GM19099 (cell line): ENCODE results near the gene ROR2.

Experiments used
- POLR2A ChIP-seq: IDR thresholded peaks from 3 replicates; pipeline ENCODE4 v1.6.1; 2011; ENCODE audit warnings: low read depth; ENCODE audit not compliant: insufficient read length; ENCODE audit errors: extremely low read depth

ROR2 gene

DNA sequence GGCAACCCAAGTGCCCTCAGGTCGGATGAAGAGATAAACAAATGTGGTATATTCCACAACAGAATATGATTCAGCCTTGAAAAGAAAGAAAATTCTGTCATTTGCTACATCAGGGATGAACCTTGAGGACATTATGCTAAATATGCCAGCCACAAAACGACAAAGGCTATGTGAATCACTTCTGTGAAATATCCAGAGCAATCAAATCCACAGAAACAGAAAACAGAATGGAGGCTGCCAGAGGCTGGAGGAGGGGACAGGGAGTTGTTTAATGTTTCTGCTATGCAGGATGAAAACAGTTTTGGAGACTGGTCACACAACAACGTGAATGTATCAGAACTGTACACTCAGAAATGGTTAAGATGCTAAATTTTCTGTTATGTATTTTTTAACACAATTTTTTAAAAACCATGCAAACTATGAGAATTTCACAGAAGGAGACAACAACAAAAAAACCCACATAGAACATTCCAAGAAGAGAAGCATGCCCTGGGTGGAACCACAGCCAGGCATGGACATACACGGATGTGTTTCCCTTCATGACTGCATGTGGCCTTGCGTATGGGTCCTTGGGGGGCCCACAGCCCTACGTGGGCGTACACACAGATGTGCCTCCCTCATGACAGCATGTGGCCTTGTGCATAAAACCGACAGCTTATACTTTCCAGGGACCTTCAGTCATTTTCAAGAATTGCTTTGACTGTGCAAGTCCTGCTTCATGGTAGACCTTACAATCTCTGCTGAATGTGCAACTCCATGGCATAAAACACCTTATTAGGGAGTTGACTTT, 146.7 kb downstream of the ROR2 start:
- no peak for TF ChIP-seq POLR2A

DNA sequence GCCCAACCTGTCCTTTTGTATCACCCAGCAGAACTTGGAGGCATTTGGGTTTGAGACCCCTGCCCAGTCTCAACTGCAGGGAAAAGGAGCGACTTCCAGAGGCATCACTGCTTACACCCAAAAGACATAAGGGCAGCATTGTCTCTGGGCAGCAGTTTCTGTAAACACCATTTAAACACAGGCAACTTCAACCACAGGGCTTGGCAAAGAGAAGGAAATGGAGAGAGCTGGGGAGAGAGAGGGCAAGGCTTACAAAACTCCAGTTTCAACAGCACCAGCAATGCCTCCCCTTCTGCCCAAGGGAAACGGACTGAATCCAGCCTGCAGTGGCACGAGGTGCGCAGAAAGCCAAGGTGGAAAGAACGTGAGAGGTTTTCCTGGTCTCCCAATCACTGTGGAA, 147.6 kb downstream of the ROR2 start:
- TF ChIP-seq POLR2A = no peak

GRCh38 chr9:91800473-91801030, 149.5 kb downstream of the ROR2 start:
- TF ChIP-seq POLR2A = no peak

DNA sequence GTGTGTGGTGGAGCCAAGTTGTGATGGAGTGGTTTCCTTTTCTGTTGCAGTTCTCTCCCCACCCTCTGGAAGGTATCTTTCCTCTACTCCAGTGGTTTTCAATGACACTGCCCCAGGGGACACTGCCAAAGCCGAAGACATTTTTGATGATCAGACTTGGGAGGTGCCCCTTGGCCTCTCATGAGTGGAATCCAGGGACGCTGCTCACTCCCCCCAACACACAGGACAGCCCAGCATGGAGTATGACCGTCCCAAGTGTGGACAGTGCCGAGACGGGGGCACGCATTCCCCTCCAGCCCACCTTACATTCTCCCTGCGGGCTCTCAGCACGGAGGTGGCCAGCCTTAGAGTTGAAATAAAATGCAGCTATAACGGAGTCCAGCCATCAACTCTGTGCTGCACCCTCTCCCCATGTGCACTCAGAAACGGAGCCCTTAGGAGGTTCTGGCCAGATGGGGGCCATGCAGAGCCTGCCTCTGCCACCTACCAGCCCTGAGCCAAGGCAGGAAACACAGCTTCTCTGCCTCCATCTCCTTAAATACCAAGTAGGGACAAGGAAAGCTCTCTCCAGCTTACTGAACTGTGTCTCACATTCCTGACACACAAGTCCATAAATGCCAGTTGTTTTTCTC, 150.8 kb downstream of the ROR2 start:
- no peak for TF ChIP-seq POLR2A

GRCh38 chr9:91795598-91796241, 154.3 kb downstream of the ROR2 start:
- no peak for TF ChIP-seq POLR2A

- TF ChIP-seq POLR2A = no peak
Observed at GRCh38 chr9:91790917-91791316, 159.1 kb downstream of the ROR2 start.

DNA sequence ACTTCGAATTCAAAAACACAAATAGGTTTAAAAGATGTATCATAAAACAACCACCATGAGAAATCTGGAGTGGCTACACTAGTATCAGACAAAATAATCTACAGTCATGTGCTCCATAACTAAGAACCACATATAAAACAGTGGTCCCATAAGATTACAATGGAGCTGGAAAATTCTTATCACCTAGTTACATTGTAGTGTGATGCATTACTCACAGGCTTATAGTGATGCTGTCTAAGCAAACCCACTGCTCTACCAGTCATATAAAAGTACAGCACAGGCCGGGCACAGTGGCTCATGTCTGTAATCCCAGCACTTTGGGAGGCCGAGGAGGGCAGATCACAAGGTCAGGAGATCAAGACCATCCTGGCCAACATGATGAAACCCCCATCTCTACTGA, 160.1 kb downstream of the ROR2 start:
- TF ChIP-seq POLR2A = no peak

DNA sequence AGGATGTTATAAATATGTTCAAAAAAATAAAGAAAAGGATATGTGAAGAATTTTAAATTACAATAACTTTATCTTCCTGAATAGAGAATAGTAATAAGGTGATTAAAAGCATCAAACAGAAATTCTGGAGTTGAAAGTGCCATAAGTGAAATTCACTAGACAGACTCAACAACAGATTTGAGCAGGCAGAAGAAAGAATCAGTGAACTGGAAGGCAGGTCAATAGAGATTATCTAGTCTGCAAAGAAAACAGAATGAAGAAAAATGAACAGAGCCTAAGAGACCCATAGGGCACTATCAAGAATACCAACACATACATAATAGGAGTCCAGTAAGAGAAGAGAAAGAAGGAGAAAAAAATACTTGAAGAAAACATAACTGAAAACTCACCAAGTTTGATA, 162.1 kb downstream of the ROR2 start:
- TF ChIP-seq POLR2A = no peak

GRCh38 chr9:91786132-91786896, 163.7 kb downstream of the ROR2 start:
- no peak for TF ChIP-seq POLR2A

DNA sequence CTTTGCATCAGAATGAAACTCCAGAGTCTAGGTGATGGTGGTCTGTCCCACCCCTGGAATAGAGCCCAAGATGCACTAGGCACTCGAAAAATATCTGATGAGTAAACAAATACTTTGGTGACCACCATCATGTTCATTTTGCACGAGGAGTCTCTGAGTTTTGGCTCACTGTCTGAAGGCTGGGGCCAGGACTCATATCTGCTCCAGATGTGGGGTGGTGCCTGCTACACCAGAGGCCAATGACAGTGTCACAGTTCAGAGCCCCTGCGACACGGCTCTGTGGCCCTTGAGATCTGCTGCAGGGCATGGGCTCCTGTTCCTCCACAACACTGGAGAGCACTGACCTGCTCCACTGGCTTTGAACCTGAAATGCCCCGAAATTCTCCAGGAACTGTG, 164.6 kb downstream of the ROR2 start:
- TF ChIP-seq POLR2A = no peak

- no peak for TF ChIP-seq POLR2A
Observed at GRCh38 chr9:91784673-91785446, 165.2 kb downstream of the ROR2 start.

GRCh38 chr9:91783876-91784672, 166.0 kb downstream of the ROR2 start:
- TF ChIP-seq POLR2A = no peak

GRCh38 chr9:91783411-91783810, 166.6 kb downstream of the ROR2 start:
- no peak for TF ChIP-seq POLR2A
